ENCODE measurements around the gene TNFSF18. TPM values are rescaled to one million over a fixed set of nuclear protein-coding genes. Genes with fewer than 3 reads are reported as not detected.

Gene TNFSF18
- polyA plus RNA-seq, 1 experiment: 8.8 TPM

- H3K27me3 ChIP-seq (ENCODE audit: control insufficient read depth, insufficient read depth, low read length): no peaks in the 10 kb centered on the region
- DNase-seq (ENCODE audit: low read depth): no peak
- no peak for TF ChIP-seq CTCF (IDR thresholded peaks at IDR 0.05; ENCODE audit: insufficient read depth, low read depth, low read length)
- H3K36me3 ChIP-seq (ENCODE audit: control insufficient read depth, insufficient read depth, low read length): no peaks in the 10 kb centered on the region
- ChIA-PET POLR2A (no interaction called here), CTCF (interaction anchor here (1.2 to 1.7 kb wide), 2 partner anchors 101 to 203 kb away, joined by 3 to 8 read pairs; no protein-coding TSS in a partner anchor)
- no peak overlapping the region for H3K4me3 ChIP-seq (ENCODE audit: low read depth, low read length)
These were observed 51.4 kb downstream of the TNFSF18 start for GRCh38 chr1:172999349-172999748.

- ChIA-PET CTCF (interaction anchor here (1.4 to 1.7 kb wide), 3 partner anchors 58 to 204 kb away, joined by 4 to 8 read pairs (median 4); no protein-coding TSS in a partner anchor), POLR2A (interaction anchor here (0.6 to 1.3 kb wide), 2 partner anchors 57 to 273 kb away, joined by 3 to 4 read pairs; no protein-coding TSS in a partner anchor)
- Histone ChIP-seq H3K27me3 (ENCODE audit: control insufficient read depth, insufficient read depth, low read length) (no peaks in the 10 kb centered on the region), H3K4me3 (ENCODE audit: low read depth, low read length) (no peak overlapping the region), H3K36me3 (ENCODE audit: control insufficient read depth, insufficient read depth, low read length) (no peaks in the 10 kb centered on the region)
- no peak for TF ChIP-seq CTCF (IDR thresholded peaks at IDR 0.05; ENCODE audit: insufficient read depth, low read depth, low read length)
- DNase-seq (ENCODE audit: low read depth): peak; percentile 92
These were observed 52.8 kb downstream of the TNFSF18 start for GRCh38 chr1:172997941-172998361.

GRCh38 chr1:172993640-172994039 is 57.1 kb downstream of the TNFSF18 start:
- no peak overlapping the region for H3K4me3 ChIP-seq (ENCODE audit: low read depth, low read length)
- ChIA-PET POLR2A (interaction anchor here (0.6 to 1.2 kb wide), 4 partner anchors 23 to 91 kb away, joined by 3 to 4 read pairs (median 4); no protein-coding TSS in a partner anchor), CTCF (interaction anchor here (0.8 to 1.9 kb wide), 6 partner anchors 27 to 248 kb away, joined by 3 to 5 read pairs (median 4); no protein-coding TSS in a partner anchor)
- no peak for TF ChIP-seq CTCF (IDR thresholded peaks at IDR 0.05; ENCODE audit: insufficient read depth, low read depth, low read length)
- no peaks in the 10 kb centered on the region for H3K36me3 ChIP-seq (ENCODE audit: control insufficient read depth, insufficient read depth, low read length)
- DNase-seq (ENCODE audit: low read depth): peak; percentile 86
- H3K27me3 ChIP-seq (ENCODE audit: control insufficient read depth, insufficient read depth, low read length): no peaks in the 10 kb centered on the region

GRCh38 chr1:172991674-172992400 is 58.9 kb downstream of the TNFSF18 start:
- TF ChIP-seq CTCF (IDR thresholded peaks at IDR 0.05; ENCODE audit: insufficient read depth, low read depth, low read length): no peak
- no peak for DNase-seq (ENCODE audit: low read depth)
- ChIA-PET CTCF (interaction anchor here (1.1 to 1.9 kb wide), 3 partner anchors 83 to 210 kb away, joined by 3 to 6 read pairs (median 5); no protein-coding TSS in a partner anchor), POLR2A (interaction anchor here (1.0 to 1.4 kb wide), 2 partner anchors 43 to 131 kb away, joined by 5 to 9 read pairs; no protein-coding TSS in a partner anchor)
- Histone ChIP-seq H3K4me3 (ENCODE audit: low read depth, low read length) (no peak overlapping the region), H3K27me3 (ENCODE audit: control insufficient read depth, insufficient read depth, low read length) (no peaks in the 10 kb centered on the region), H3K36me3 (ENCODE audit: control insufficient read depth, insufficient read depth, low read length) (no peaks in the 10 kb centered on the region)

- H3K36me3 ChIP-seq (ENCODE audit: control insufficient read depth, insufficient read depth, low read length): no peaks in the 10 kb centered on the region
- ChIA-PET CTCF (interaction anchor here (0.6 to 1.1 kb wide), 6 partner anchors 14 to 724 kb away, joined by 3 to 4 read pairs (median 3); no protein-coding TSS in a partner anchor), POLR2A (interaction anchor here (0.6 to 1.4 kb wide), 4 partner anchors 19 to 132 kb away, joined by 4 to 5 read pairs (median 4); no protein-coding TSS in a partner anchor)
- H3K27me3 ChIP-seq (ENCODE audit: control insufficient read depth, insufficient read depth, low read length): no peaks in the 10 kb centered on the region
- no peak for TF ChIP-seq CTCF (IDR thresholded peaks at IDR 0.05; ENCODE audit: insufficient read depth, low read depth, low read length)
- DNase-seq (ENCODE audit: low read depth): peak; percentile 75
- no peak overlapping the region for H3K4me3 ChIP-seq (ENCODE audit: low read depth, low read length)
These were observed 60.0 kb downstream of the TNFSF18 start for GRCh38 chr1:172990598-172991215.

Data from BJ (cell line).